HPDE6-E6E7 (cell line): ENCODE data around the gene JAG1.
A peak's percentile ranks its signal among the peaks of the same experiment; 100 is the strongest.

Experiments
- DNase-seq: peaks from one replicate; pipeline ENCODE4 v3.0.0; 2011; ENCODE audit warnings: missing footprints; ENCODE audit errors: extremely low spot score

The JAG1 gene

DNA sequence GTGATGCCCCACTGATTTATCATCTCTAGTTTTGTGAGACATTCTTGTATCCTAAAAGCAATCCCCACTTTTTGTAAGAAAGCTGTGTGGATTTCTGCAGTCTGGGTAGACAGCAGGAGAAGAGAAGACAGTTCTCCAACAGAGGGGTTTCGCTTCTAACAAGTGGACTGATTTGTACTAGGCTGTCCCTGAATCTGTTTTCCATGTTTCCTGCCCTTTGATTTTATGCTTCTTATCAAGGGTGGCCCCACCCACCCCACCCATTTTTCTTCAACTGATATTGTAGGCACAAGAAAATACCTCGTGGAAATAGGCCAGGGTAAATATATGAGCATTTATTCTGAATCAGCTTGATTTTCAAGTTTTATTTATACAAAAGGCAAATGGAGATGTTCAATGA is 25.7 kb upstream of the JAG1 start:
- no peak for DNase-seq

DNA sequence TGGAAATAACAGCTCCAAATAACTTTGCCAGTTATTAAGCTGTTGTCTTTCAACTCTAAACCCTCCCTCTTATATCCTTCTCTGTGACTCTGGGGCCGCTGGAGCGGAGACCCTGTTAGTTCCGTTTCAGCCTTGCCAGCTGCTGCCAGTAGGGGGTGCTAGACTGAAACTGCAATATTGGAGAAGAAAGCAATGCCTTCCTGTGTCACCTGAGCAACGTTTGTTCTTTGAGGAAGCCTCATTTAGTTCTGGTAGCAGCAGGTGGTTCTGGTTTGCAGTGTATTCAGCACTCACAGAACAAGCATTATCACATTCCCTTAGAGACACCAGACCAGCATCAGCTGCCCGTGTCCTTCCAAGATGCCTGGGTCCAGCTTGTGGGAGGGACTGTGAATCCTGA is 22.9 kb upstream of the JAG1 start:
- no peak for DNase-seq

DNA sequence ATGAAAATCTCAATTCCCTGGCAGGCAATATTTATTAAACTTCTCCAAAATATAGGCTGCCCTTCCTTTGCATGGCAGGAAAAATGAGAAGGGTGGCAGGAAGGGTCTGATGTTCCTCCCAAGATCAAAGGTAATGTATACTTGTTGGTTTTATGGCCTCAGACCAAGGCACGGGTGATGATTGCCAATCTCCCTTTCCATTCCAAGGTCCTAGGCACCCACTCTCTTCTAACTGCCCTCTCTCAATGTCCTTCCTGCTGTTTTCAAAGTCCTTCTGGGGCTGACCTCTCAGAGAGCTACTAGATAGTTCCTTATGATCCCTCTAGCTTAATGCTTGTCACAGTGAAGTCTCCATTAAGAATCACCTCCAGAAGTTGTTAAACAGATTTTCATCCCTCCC is 15.6 kb upstream of the JAG1 start:
- no peak for DNase-seq

DNA sequence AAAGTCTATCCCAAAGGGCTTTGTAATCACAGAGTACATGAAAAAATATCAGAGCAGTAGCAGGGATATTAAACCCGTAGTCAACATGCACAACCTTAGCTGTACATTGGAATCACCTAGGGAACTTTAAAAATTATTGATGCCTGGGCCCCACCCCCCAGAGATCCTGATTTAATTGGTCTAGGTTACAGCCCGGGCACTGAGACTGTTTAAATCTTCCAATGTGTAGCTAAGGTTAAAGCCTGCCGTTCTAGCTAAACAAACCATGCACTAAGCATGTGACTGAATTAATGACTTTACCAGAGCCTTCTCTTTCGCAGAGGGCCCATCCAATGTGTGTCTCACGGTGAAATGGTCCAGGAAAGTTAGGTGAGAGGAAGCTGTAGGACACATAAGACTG is 14.1 kb upstream of the JAG1 start:
- no peak for DNase-seq

DNA sequence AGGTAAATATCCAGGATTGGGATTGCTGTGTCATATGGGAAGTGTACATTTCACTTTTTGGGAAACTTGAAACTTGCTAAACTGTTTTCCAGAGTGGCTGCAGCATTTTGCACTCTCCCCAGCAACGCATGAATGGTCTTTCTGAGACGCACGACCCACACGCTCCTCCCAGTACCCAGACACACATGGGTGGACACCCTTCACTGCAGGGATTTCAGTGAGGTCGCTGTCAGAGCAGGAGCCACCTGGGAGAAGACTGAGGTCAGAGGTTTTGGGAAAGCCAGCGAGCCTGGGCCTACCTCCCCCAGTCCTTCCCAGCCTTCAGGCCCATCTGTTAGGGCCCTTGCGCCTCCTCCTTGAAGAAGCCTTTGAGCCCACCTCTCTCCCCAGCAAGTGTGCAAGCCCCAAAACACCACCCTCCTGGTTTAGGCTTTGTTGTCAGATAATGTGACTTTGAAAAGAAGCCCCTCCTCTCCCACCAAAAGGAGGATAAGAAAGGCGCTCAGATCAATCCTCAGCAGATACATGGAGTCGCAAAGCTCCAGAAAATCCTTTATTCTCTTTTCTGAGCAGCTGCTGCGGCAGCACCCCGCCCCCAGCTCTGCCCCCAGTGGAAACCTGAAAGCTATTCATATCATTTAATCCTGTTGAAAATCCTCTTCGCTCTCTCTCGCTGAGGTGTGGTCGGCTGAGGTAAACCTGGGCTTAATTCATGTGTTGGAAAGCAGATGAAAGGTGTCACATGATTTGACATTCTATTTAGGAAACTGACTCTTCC is 12.7 kb upstream of the JAG1 start:
- no peak for DNase-seq

DNA sequence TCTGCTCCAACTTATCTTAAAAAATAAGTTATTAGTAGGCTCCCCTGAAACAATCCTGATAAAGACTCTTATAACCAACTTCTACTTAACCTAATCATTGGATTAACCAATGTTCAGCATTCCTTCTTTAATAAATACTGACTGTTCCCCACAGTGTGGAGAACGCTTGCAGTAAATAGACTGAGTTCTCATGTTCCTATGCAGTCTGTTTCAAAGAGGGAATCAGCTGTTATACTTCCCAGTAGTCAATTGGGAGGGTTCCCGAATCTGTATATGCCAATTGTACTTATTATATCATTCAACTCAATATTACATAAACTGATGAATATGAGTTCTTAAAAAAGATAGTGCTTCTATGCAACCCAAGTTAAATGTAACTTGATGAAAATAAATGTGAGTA is 9.7 kb upstream of the JAG1 start:
- no peak for DNase-seq

DNA sequence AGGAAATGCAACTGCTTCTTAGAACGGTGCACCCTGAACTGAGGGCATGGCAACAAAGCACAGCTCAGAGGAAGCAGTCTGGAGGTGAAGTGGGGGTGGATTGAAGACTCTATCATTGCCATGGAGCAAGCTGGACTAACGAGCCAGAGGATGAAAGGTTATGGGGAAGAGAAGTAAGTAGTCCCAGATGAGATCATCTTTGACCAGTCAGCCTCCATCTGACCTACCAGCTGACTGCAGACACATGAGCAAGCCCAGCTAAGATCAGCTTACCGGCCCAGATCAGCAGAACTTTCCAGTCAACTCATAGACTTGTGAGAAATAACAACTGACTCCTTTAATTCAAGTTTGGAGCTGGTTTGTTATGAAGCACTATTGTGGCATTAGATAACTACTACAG is 9.1 kb upstream of the JAG1 start:
- no peak for DNase-seq

DNA sequence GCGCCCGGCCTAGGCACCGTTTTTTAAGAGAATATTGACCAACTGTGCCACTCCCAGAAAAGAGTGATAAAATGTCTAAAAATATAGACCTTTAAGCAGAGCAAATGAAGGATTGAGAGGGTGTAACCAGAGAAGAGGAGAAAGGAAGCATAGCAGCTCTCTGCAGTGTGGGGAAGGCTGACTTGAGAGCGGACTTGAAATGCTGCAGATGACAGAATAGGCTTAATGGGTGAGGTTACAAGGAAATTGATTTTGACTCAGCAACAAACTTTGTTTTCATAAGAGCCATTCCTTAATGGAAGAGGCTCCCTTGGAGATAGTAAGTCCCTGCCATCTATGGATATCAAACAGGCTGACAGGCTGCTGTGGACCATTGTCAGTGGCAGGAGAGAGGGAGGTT is 7.7 kb upstream of the JAG1 start:
- DNase-seq, result no peak

DNA sequence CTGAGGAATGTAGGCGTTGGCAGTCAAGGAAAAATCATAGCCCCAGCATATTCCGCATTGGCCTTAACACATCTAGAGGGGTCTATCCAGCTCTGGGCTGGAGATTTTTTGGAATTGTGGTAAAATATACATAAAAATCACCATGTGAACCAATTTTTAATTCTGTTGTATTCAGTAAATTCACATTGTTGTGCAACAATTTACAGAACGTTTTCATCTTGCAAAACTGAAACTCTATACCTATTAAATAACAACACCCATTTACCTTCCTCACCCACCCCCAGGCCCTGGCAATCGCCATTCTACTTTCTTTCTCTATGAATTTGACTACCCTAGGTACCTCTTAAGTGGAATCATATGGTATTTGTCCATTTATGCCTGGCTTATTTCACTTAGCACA is 6.8 kb upstream of the JAG1 start:
- no peak for DNase-seq

DNA sequence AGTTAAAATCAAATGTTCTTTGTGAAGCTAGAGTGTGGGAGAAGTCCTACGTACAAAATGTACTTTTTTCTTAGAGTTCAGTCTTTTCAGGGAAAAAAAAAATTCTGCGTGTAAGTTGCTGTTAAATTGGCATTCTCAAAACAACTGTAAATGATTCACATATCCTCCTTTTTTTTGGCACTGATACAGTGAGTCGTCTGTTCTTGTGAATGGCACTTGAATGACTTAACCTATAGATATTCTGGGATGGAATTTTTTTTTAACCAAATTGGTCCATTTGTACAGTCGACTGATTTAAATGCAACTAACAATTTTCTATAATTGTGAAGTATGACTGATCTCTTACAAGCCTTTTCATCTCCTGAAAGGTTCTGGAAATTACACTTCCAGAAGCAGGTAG is 5.5 kb upstream of the JAG1 start:
- DNase-seq, result no peak

DNA sequence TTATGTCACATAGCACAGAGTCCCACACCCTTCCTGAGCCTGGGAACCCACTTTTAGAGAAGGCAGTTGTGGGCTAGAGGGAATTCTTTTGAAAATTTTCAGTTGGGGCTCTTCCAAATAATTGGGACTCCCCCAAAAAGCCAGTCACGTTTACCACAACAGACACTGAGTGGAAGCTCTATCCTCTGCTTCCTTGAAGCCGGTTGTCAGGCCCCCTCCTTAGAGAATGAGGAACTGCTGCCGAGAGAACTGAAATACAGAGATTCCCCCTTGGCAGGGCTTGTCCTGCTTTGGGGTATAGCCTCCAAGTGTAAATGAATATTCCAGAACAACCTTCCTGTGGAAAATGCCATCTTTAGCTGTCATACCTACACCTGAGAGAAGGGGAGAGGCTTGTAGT is 2.7 kb upstream of the JAG1 start:
- no peak for DNase-seq

DNA sequence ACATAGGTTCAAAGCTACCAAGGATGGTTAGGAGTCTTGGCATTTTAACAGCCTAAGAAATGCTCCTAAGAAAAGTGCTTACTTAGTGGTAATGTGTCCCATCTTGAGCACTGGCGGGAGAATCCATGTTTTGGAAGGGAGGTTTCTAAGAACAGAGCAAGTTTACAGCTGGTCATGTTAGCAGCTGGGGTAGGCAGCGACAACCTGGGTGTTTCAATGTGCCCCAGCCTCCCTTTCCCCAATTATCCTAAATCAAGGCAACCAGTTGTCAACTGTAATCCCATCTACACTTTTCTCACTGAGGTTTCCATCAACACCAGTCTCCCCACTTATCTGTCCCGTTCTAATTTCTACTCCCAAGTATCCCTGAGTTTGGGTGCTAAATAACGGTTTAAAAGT is 1.6 kb upstream of the JAG1 start:
- DNase-seq, result no peak

DNA sequence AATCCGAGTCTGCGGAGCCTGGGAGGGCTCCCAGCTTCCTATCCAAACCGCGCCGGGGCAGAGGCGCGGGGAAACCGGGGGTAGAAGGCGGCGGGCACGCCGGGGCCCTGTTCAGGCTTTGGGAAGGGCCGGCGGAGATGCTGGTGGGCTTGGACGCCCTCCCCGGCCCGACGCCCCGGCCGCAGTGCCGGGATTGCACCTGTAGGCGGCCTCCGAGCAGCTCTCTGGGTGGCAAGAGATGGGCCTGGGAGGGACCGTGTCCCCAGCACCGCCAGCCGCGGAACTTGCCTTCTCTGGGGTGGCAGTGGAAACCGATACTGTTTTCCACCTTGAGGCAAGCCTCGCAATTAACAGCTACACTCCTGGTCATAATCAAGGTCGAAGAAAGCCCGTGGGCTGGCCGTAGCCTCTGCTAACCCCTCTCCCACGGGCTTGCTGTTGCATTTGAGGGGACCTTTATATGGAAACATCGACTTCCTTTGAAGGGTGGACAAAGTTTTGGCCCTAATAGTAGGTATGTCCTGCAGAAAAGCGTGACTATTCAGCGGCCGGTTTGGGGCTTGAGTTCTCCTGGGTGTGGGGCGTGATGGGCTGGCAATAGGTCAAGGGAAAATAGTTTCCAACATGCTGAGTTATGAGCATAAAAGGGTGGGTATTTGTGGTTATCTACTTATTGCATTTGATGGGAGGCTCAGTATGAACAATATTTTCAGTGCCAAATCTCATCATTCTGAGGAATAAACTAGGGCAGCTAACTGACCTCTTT is 1.1 kb upstream of the JAG1 start:
- DNase-seq, result peak; percentile 88

DNA sequence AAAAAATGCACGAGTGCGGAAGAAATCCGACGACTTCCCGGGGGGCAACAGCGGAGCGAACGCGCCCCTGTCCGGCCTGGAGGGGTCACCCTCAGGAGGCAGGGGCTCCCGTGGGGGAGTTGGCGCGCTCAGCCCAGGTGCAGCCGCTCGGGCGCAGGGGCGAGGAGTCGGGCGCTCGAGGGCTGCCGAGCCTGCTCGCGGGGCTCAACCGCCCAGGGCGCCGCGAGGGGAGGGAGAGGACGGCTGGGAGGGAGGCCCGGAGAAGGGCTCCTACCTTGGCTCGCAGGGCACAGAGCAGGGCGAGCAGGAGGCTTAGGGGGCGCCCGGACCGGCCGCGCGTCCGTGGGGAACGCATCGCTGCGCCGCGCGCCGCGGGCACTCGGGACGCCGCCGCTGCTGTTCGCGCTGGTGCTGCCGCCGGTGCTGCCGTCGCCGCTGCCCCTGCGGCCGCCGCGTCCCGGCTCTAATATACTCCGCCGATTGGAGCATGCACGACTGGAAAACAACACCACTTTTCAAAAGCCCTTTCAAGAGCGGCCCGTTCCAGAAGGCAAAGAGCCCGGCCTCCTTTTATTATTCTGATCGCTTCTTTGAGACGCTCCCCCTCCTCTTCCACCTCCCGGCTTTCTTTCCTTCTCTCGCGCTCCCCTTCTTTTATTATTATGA is 490 bp downstream of the JAG1 start:
- no peak for DNase-seq

DNA sequence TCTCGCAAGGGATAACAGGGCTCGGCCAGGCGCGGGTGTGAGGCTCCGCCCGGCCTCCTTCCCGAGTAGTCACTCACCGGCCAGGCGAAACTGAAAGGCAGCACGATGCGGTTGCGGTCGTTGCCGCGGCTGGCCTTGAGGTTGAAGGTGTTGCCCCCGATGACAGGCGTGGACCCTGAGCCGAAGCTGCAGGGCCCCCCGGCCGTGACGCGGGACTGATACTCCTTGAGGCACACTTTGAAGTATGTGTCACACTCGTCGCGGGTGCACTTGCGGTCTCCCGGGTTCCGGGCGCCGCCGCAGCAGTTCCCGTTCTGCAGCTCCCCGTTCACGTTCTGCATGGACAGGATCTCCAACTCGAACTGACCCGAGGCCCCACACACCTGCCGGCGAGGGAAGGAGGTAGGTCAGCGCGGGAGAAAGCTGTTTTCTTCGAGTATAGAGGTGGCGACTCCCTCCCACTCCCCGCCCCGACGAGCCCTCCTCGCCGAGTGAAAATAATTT is 1.1 kb downstream of the JAG1 start:
- DNase-seq, result no peak

DNA sequence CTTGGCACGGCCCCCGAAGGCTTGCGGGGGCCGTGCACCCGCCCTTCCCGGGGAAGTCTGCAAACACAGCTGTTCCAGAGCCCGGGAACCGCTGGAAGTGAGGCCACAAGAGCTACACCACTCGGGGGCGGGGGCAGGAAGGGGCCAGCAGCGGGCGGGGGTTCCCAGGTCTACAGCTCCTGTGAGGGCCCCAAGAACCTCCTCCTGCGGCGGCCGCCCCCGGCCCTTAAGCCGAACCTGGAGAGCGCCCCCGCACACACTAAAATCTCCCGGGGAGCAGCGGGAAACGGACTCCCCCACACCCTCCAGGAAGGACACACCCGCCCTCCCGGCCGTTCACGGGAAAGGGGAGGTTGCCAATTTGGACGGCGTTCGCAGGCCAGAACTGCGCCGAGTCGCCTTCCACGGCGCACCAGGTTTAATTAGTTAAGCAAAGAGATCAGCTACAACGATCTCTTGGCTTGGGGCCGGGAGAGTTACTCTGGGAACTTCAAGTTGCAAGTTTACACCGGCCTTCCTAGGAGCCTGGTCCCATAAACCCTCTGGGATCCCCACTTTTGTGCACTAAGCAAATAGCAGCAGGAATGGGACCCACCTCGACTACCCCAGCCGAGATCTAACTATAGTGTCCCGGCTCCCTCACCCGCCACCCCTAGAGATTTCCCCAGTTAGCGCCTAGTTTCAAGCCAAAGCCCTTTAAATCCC is 1.7 kb downstream of the JAG1 start:
- DNase-seq, result no peak

DNA sequence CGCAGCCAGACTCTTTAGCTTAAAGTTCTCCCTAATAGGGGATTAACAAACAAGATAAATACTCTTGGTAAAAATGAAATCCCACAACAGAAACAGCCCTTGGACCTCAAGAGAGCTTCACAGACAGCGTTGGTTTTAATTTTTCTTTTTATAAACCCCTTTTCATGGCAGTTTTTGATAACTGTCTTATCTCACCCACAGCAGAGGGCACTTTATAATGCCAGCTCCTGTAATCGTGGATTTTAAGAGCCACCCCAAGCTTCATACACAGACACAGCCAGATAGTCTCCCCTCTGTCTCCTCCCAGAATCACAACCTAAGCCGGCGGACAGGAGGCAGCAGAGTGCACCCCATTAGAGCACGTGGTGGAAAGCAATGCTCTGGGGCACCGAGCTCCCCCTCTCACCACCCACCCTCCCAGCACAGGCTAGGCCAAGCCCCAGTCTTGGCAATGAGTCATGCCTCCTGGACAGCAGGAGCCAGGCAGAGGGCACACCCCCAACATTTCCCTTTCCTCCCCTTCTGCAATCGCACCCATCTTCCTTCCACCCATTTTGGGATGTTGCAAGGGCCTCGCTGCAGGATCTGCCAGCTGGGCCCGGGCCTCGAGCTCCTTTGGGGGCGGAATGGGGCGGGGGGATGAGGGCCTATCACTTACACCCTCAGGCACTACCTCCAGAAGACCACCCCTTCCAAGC is 2.4 kb downstream of the JAG1 start:
- peak; percentile 97 for DNase-seq

DNA sequence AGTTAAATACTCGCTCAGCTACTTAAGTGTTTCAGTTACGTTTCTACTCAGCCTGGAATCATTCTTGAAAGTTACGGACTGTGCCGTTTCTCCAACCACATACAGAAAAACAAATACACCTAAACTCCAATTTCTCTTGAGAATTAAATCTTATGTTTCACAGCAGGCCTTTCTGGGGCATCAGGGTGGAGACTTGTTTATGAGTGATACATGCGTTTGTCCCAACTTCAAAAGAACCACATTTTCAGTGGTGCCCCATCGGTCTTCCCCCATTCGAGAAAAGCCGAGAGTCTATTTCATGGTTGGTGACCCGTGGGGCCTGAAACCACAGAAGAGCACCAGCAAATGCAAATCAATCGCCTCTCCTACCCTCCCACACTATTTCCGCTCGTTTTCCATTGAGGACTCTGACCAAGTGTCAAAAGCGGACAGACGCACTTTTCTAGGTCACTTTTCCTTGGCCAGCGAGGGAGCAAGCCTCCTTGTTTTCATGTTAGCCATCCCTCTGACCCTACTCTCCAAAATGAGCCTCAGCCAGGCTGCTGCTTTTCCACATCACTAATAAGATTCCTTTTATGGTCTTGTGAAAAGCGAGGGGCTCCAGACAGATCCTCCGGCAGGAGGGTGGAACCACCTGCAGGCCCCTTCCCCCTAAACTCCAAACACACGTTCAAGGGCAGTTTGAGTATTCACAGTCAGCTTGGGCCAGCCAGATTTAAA is 3.1 kb downstream of the JAG1 start:
- no peak for DNase-seq

DNA sequence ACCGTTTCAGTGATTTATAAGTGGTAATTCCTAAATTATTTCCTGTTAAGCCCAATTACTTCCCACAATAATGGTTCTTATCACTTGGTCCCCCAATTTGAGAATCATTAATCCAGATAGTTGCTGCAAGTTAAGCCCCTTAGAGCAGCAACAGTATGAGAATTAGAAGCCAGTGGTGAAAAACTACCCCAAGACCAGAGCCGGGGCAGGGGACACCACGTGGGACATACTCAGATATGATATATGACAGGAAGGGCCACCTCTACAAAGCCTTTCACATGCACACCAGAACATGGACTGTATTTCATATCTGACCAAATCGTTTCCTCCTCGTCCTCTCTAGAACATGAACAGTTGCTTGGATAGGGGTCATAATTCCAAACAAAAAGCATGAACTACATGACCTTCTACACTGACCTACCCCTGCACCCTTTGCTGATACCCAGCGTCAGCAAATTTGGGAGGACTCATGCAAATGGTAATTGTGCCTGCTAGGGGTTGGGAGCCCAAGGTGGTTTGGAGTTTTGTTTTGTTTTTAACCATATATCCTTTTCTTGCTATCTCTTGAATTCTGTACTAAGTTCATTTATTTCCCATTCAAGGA is 3.9 kb downstream of the JAG1 start:
- no peak for DNase-seq

DNA sequence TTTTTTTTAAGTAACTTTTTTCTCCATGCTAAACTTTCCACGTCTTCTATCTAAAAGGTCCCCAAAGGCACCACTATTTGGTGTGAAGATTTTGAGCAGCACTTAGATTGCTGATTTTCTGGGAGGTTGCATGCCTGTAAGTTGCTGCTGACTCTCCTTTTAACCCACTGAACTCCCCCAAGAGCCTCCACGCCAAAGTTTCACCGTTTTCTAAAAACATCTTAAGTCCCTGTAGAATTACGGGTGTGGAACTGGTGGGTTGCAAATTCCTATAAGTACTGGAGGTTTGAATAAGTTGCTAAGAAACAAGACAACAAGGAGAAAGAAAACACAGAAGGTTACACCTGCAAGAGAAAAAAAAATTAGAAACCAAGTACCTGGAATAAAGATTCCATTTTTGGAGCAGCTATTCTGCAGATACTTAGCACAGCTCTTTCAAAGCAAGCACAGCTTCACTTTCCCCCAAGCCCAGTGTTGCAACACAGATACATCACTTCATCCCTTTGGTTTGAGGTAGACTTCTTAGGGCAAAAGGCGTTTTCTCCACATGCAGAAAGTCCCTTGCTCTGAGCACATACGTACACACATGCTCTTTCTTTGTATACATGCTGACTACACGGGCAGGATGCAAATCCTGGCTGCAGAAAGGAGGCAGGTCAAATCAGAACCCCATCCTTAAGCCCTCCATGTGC is 5.0 kb downstream of the JAG1 start:
- DNase-seq, result no peak
